ENCODE results near the gene NKX1-2.

- no peak for TF ChIP-seq ZNF266 (tag by site-specific recombination; IDR thresholded peaks at IDR 0.05; ENCODE audit: low read depth)
- no peak for TF ChIP-seq ZNF202 (tag by site-specific recombination; IDR thresholded peaks at IDR 0.05; ENCODE audit: borderline replicate concordance)
- TF ChIP-seq CTCF (tag by site-specific recombination; IDR thresholded peaks at IDR 0.05): no peak; the same call in 1 of the 2 replicates
These were observed 444 bp downstream of the NKX1-2 start for GRCh38 chr10:124449170-124450011.
